ENCODE data around the gene CD82.
"Not testable (repeated sequence)": the region's sequence is repeated elsewhere in the genome, so short reads cannot be mapped to it uniquely, and the experiment has no call there.

- not testable (repeated sequence) for TF ChIP-seq CTCF, POLR2A (IDR thresholded peaks at IDR 0.05)
These were observed 17.9 kb upstream of the CD82 start for GRCh38 chr11:44547534-44547933.
